ENCODE measurements around the gene TDRD7. TPM values are rescaled to one million over a fixed set of nuclear protein-coding genes. Genes with fewer than 3 reads are reported as not detected.

The TDRD7 gene
- total and polyA plus RNA-seq, 9 of the 15 experiments (the other 6 are each of a cell fraction or from before 2014, with no cell fraction given): 2.2 to 7.7 (median 5.2) TPM

DNA sequence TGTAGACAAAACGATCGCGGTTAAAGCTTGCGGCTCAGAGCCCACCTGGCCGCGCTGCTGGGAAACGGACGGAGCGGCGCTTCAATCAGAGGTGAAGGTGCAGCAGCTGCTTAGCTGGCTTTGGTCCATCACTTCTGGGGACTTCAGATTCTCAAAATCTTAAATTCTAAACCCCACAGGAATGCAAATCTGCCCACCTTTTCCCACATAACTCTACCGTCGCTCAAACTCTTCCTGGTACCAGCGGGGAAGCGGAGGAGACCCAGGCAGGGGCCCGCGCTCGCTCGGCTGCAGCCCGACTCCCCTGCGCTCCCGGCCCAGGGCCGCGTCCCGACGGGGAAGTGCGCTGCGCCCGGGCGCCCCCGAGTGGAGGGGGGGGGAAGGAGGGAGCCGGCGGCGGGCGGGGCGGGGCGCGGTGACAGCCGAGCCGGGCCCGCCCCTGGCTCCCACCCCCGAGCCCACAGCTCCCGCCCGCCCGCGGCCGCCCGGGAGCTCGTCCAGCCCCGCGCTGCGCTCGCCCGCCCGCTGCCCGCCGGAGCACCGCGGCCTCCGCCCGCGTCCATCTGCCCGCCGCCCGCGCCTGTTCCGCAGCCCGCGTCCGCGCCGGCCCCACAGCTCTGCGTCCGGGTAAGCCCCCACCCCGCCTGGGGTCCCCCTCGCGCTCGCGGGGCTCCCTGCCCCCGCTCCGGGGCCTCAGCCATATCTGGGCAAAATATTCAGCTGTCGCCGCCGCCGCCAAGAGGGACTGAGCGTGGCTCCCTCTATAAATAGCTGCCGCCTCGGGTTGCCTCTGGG is 89.5 kb downstream of the TDRD7 start, which contains the start of gene TMOD1 (continued):
- TF ChIP-seq, protein P1, sequence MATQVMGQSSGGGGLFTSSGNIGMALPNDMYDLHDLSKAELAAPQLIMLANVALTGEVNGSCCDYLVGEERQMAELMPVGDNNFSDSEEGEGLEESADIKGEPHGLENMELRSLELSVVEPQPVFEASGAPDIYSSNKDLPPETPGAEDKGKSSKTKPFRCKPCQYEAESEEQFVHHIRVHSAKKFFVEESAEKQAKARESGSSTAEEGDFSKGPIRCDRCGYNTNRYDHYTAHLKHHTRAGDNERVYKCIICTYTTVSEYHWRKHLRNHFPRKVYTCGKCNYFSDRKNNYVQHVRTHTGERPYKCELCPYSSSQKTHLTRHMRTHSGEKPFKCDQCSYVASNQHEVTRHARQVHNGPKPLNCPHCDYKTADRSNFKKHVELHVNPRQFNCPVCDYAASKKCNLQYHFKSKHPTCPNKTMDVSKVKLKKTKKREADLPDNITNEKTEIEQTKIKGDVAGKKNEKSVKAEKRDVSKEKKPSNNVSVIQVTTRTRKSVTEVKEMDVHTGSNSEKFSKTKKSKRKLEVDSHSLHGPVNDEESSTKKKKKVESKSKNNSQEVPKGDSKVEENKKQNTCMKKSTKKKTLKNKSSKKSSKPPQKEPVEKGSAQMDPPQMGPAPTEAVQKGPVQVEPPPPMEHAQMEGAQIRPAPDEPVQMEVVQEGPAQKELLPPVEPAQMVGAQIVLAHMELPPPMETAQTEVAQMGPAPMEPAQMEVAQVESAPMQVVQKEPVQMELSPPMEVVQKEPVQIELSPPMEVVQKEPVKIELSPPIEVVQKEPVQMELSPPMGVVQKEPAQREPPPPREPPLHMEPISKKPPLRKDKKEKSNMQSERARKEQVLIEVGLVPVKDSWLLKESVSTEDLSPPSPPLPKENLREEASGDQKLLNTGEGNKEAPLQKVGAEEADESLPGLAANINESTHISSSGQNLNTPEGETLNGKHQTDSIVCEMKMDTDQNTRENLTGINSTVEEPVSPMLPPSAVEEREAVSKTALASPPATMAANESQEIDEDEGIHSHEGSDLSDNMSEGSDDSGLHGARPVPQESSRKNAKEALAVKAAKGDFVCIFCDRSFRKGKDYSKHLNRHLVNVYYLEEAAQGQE (IDR thresholded peaks at IDR 0.05; ENCODE audit: borderline replicate concordance): peak; percentile 11; the same call in 1 of the 2 replicates
- TF ChIP-seq, protein P1 (CRISPR knock-in tag; IDR thresholded peaks at IDR 0.05; ENCODE audit: low read depth): no peak
- no peak for TF ChIP-seq ZNF764 (CRISPR knock-in tag; IDR thresholded peaks at IDR 0.05; ENCODE audit: low read depth)
- peak in 1 of 2 experiments; percentile 26; a peak in 2 of 4 replicates for TF ChIP-seq RAD21 (CRISPR knock-in tag; conservative IDR thresholded peaks at IDR 0.05 in 1 of 2, IDR thresholded peaks at IDR 0.05 in 1 of 2)
- TF ChIP-seq, protein P2, sequence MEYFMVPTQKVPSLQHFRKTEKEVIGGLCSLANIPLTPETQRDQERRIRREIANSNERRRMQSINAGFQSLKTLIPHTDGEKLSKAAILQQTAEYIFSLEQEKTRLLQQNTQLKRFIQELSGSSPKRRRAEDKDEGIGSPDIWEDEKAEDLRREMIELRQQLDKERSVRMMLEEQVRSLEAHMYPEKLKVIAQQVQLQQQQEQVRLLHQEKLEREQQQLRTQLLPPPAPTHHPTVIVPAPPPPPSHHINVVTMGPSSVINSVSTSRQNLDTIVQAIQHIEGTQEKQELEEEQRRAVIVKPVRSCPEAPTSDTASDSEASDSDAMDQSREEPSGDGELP (CRISPR knock-in tag; IDR thresholded peaks at IDR 0.05; ENCODE audit: borderline replicate concordance): peak; percentile 86
- TF ChIP-seq, protein P3, sequence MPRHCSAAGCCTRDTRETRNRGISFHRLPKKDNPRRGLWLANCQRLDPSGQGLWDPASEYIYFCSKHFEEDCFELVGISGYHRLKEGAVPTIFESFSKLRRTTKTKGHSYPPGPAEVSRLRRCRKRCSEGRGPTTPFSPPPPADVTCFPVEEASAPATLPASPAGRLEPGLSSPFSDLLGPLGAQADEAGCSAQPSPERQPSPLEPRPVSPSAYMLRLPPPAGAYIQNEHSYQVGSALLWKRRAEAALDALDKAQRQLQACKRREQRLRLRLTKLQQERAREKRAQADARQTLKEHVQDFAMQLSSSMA (CRISPR knock-in tag; IDR thresholded peaks at IDR 0.05): no peak
- no peak for TF ChIP-seq ZBTB17 (CRISPR knock-in tag; IDR thresholded peaks at IDR 0.05)
- peak; percentile 89; the same call in 1 of the 2 replicates for TF ChIP-seq KDM2B (CRISPR knock-in tag; IDR thresholded peaks at IDR 0.05)
- TF ChIP-seq EHMT2 (IDR thresholded peaks at IDR 0.05): no peak
- TF ChIP-seq NFE2L1 (tag; IDR thresholded peaks at IDR 0.05; ENCODE audit: borderline replicate concordance, low read depth): no peak
- peak; percentile 79 to 86 for TF ChIP-seq KDM1A (IDR thresholded peaks at IDR 0.05)
- TF ChIP-seq, protein P4, sequence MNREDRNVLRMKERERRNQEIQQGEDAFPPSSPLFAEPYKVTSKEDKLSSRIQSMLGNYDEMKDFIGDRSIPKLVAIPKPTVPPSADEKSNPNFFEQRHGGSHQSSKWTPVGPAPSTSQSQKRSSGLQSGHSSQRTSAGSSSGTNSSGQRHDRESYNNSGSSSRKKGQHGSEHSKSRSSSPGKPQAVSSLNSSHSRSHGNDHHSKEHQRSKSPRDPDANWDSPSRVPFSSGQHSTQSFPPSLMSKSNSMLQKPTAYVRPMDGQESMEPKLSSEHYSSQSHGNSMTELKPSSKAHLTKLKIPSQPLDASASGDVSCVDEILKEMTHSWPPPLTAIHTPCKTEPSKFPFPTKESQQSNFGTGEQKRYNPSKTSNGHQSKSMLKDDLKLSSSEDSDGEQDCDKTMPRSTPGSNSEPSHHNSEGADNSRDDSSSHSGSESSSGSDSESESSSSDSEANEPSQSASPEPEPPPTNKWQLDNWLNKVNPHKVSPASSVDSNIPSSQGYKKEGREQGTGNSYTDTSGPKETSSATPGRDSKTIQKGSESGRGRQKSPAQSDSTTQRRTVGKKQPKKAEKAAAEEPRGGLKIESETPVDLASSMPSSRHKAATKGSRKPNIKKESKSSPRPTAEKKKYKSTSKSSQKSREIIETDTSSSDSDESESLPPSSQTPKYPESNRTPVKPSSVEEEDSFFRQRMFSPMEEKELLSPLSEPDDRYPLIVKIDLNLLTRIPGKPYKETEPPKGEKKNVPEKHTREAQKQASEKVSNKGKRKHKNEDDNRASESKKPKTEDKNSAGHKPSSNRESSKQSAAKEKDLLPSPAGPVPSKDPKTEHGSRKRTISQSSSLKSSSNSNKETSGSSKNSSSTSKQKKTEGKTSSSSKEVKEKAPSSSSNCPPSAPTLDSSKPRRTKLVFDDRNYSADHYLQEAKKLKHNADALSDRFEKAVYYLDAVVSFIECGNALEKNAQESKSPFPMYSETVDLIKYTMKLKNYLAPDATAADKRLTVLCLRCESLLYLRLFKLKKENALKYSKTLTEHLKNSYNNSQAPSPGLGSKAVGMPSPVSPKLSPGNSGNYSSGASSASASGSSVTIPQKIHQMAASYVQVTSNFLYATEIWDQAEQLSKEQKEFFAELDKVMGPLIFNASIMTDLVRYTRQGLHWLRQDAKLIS (CRISPR knock-in tag; IDR thresholded peaks at IDR 0.05): no peak
- TF ChIP-seq PHTF2 (CRISPR knock-in tag; IDR thresholded peaks at IDR 0.05): no peak

Measured in K562 (cell line).